BLaER1 (cell line): ENCODE measurements around the gene CEP152.

Experiments
- H3K27ac ChIP-seq: shearing (Covaris generic); formaldehyde crosslinking; 2 replicates; pipeline ENCODE4 v1.8.1; 2022
- H3K27me3 ChIP-seq: shearing (Covaris generic); formaldehyde crosslinking; 2 replicates; pipeline ENCODE4 v1.8.1; 2022
- H3K36me3 ChIP-seq: shearing (Covaris generic); formaldehyde crosslinking; 2 replicates; pipeline ENCODE4 v1.8.1; 2022
- H3K4me1 ChIP-seq: shearing (Covaris generic); formaldehyde crosslinking; 2 replicates; pipeline ENCODE4 v1.8.1; 2022
- H3K4me2 ChIP-seq: shearing (Covaris generic); formaldehyde crosslinking; 2 replicates; pipeline ENCODE4 v1.8.1; 2022
- H3K4me3 ChIP-seq: shearing (Covaris generic); formaldehyde crosslinking; 2 replicates; pipeline ENCODE4 v1.8.1; 2022
- H3K9ac ChIP-seq: shearing (Covaris generic); formaldehyde crosslinking; 2 replicates; pipeline ENCODE4 v1.8.1; 2022
- H3K9me3 ChIP-seq: shearing (Covaris generic); formaldehyde crosslinking; 2 replicates; pipeline ENCODE4 v1.8.1; 2022
- H4K20me1 ChIP-seq: shearing (Covaris generic); formaldehyde crosslinking; 2 replicates; pipeline ENCODE4 v1.8.1; 2022
- Cebpa-rat ChIP-seq: shearing (Covaris generic); IDR thresholded peaks from 2 replicates; pipeline ENCODE4 v1.8.1; 2022

Gene CEP152

GRCh38 chr15:48718646-48719045 lies 92.2 kb downstream of the CEP152 start:
- Histone ChIP-seq H3K36me3 (peaks cover 10% of the 10 kb centered on the region), H3K27me3 (no peaks in the 10 kb centered on the region), H3K9me3 (peaks cover 25% of the 10 kb centered on the region), H3K4me1 (no peaks in the 10 kb centered on the region), H4K20me1 (no peaks in the 10 kb centered on the region), H3K9ac (no peak overlapping the region), H3K4me2 (no peak overlapping the region), H3K27ac (no peak overlapping the region), H3K4me3 (no peak overlapping the region)
- no peak for TF ChIP-seq Cebpa-rat

- H3K4me2 ChIP-seq = no peak overlapping the region
- H3K9me3 ChIP-seq = peaks cover 25% of the 10 kb centered on the region
- TF ChIP-seq Cebpa-rat = no peak
- H4K20me1 ChIP-seq = no peaks in the 10 kb centered on the region
- no peaks in the 10 kb centered on the region for H3K27me3 ChIP-seq
- H3K4me1 ChIP-seq = no peaks in the 10 kb centered on the region
- no peak overlapping the region for H3K27ac ChIP-seq
- peaks cover 9% of the 10 kb centered on the region for H3K36me3 ChIP-seq
- H3K4me3 ChIP-seq = no peak overlapping the region
- no peak overlapping the region for H3K9ac ChIP-seq
Observed at GRCh38 chr15:48717458-48717857, 93.4 kb downstream of the CEP152 start.

GRCh38 chr15:48712546-48712945 lies 98.3 kb downstream of the CEP152 start:
- peaks cover 9% of the 10 kb centered on the region for H3K36me3 ChIP-seq
- no peak overlapping the region for H3K9ac ChIP-seq
- H3K4me3 ChIP-seq = no peak overlapping the region
- H3K27ac ChIP-seq = no peak overlapping the region
- no peaks in the 10 kb centered on the region for H3K27me3 ChIP-seq
- peaks cover 24% of the 10 kb centered on the region for H3K9me3 ChIP-seq
- no peak for TF ChIP-seq Cebpa-rat
- H3K4me2 ChIP-seq = no peak overlapping the region
- H4K20me1 ChIP-seq = no peaks in the 10 kb centered on the region
- H3K4me1 ChIP-seq = no peaks in the 10 kb centered on the region

- Histone ChIP-seq H3K4me2 (no peak overlapping the region), H4K20me1 (no peaks in the 10 kb centered on the region), H3K36me3 (peaks cover 1% of the 10 kb centered on the region), H3K9me3 (peaks cover 11% of the 10 kb centered on the region), H3K27me3 (no peaks in the 10 kb centered on the region), H3K4me3 (no peak overlapping the region), H3K9ac (no peak overlapping the region), H3K4me1 (no peaks in the 10 kb centered on the region), H3K27ac (no peak overlapping the region)
- TF ChIP-seq Cebpa-rat = no peak
Observed at GRCh38 chr15:48710952-48711495, 99.8 kb downstream of the CEP152 start.

GRCh38 chr15:48708641-48709040 lies 102.2 kb downstream of the CEP152 start:
- Histone ChIP-seq H3K36me3 (no peaks in the 10 kb centered on the region), H3K4me3 (no peak overlapping the region), H3K4me1 (no peaks in the 10 kb centered on the region), H3K9ac (no peak overlapping the region), H4K20me1 (no peaks in the 10 kb centered on the region), H3K27ac (no peak overlapping the region), H3K4me2 (no peak overlapping the region), H3K9me3 (no peaks in the 10 kb centered on the region), H3K27me3 (no peaks in the 10 kb centered on the region)
- TF ChIP-seq Cebpa-rat = no peak

- Histone ChIP-seq H3K4me3 (no peak overlapping the region), H3K4me2 (no peak overlapping the region), H3K9me3 (no peaks in the 10 kb centered on the region), H3K4me1 (no peaks in the 10 kb centered on the region), H3K27me3 (no peaks in the 10 kb centered on the region), H4K20me1 (no peaks in the 10 kb centered on the region), H3K9ac (no peak overlapping the region), H3K36me3 (no peaks in the 10 kb centered on the region), H3K27ac (no peak overlapping the region)
- TF ChIP-seq Cebpa-rat = no peak
Observed at GRCh38 chr15:48705381-48705780, 105.5 kb downstream of the CEP152 start.

GRCh38 chr15:48703544-48703943 lies 107.3 kb downstream of the CEP152 start:
- no peaks in the 10 kb centered on the region for H4K20me1 ChIP-seq
- H3K27me3 ChIP-seq = no peaks in the 10 kb centered on the region
- no peak overlapping the region for H3K4me3 ChIP-seq
- no peak overlapping the region for H3K9ac ChIP-seq
- no peaks in the 10 kb centered on the region for H3K36me3 ChIP-seq
- no peak for TF ChIP-seq Cebpa-rat
- H3K9me3 ChIP-seq = no peaks in the 10 kb centered on the region
- no peak overlapping the region for H3K4me2 ChIP-seq
- H3K27ac ChIP-seq = no peak overlapping the region
- no peaks in the 10 kb centered on the region for H3K4me1 ChIP-seq

GRCh38 chr15:48702569-48703236 lies 108.2 kb downstream of the CEP152 start:
- Histone ChIP-seq H3K4me3 (no peak overlapping the region), H3K9me3 (no peaks in the 10 kb centered on the region), H3K9ac (no peak overlapping the region), H3K4me1 (no peaks in the 10 kb centered on the region), H3K36me3 (no peaks in the 10 kb centered on the region), H4K20me1 (no peaks in the 10 kb centered on the region), H3K27me3 (no peaks in the 10 kb centered on the region), H3K4me2 (no peak overlapping the region), H3K27ac (no peak overlapping the region)
- no peak for TF ChIP-seq Cebpa-rat

GRCh38 chr15:48696627-48697312 lies 114.1 kb downstream of the CEP152 start:
- no peaks in the 10 kb centered on the region for H3K9me3 ChIP-seq

GRCh38 chr15:48695827-48696573 lies 114.9 kb downstream of the CEP152 start:
- H3K36me3 ChIP-seq = no peaks in the 10 kb centered on the region
- no peak overlapping the region for H3K4me2 ChIP-seq
- no peak overlapping the region for H3K4me3 ChIP-seq
- no peak overlapping the region for H3K9ac ChIP-seq
- no peaks in the 10 kb centered on the region for H4K20me1 ChIP-seq
- H3K4me1 ChIP-seq = 0 out of 2 replicates have a peak, but pooled peaks cover 5% of the 10 kb centered on the region
- H3K27ac ChIP-seq = no peak overlapping the region
- no peaks in the 10 kb centered on the region for H3K9me3 ChIP-seq
- H3K27me3 ChIP-seq = no peaks in the 10 kb centered on the region
- no peak for TF ChIP-seq Cebpa-rat

More at GRCh38 chr15:48696627-48697312, 114.1 kb downstream of the CEP152 start:
- Histone ChIP-seq H3K9ac (no peak overlapping the region), H3K4me3 (no peak overlapping the region), H3K27me3 (no peaks in the 10 kb centered on the region), H3K27ac (no peak overlapping the region), H4K20me1 (no peaks in the 10 kb centered on the region), H3K4me1 (0 out of 2 replicates have a peak, but pooled peaks cover 2% of the 10 kb centered on the region), H3K36me3 (no peaks in the 10 kb centered on the region), H3K4me2 (no peak overlapping the region)
- no peak for TF ChIP-seq Cebpa-rat
